A673 (cell line): ENCODE data around the gene RPL37. TPM values are rescaled to one million over a fixed set of nuclear protein-coding genes. Genes with fewer than 3 reads are reported as not detected.
A peak's percentile ranks its signal among the peaks of the same experiment; 100 is the strongest.

Experiments
- BruUV-seq: library from RNA; stranded (reverse); fragments of 400-500 nt; replicated peaks from 2 replicates; lab custom pipeline; 2021; lab: Mats Ljungman, UMichigan
- CTCF ChIA-PET: fragments of 300-600 bp; sonication (Branson Sonifier 250); formaldehyde crosslinking; loops from one replicate; lab custom pipeline; 2022; ENCODE audit warnings: antibody characterized with exemption; lab: Charles Lee
- POLR2A ChIA-PET: fragments of 300-600 bp; sonication (Branson Sonifier 250); formaldehyde crosslinking; loops from one replicate; lab custom pipeline; 2022; ENCODE audit warnings: antibody characterized with exemption; ENCODE audit not compliant: low non-redundant PET; lab: Charles Lee
- DNase-seq: peaks from one replicate; pipeline ENCODE4 v3.0.0-alpha.2; 2015; ENCODE audit warnings: low spot score
- H3K27ac ChIP-seq: fragments of 200-600 bp; sonication (generic); 2 replicates; pipeline ENCODE4 v1.5.1; 2016; ENCODE audit warnings: mixed run types, low read depth, mild to moderate bottlenecking, mixed read lengths, antibody characterized with exemption, low read length; ENCODE audit not compliant: poor library complexity, severe bottlenecking
- H3K27me3 ChIP-seq: fragments of 200-600 bp; sonication (generic); replicated peaks from 2 replicates; pipeline ENCODE4 v1.6.1; 2017; ENCODE audit warnings: mixed run types, low read depth, mild to moderate bottlenecking, mixed read lengths, antibody characterized with exemption, low read length; ENCODE audit not compliant: insufficient read depth, poor library complexity
- H3K36me3 ChIP-seq: fragments of 200-600 bp; sonication (generic); 2 replicates; pipeline ENCODE4 v1.6.1; 2016; ENCODE audit warnings: mixed run types, mild to moderate bottlenecking, mixed read lengths, antibody characterized with exemption, low read length; ENCODE audit not compliant: insufficient read depth, poor library complexity, severe bottlenecking
- H3K4me1 ChIP-seq: fragments of 200-600 bp; sonication (generic); 2 replicates; pipeline ENCODE4 v1.6.1; 2017; ENCODE audit warnings: mixed run types, mild to moderate bottlenecking, mixed read lengths, antibody characterized with exemption, low read length; ENCODE audit not compliant: insufficient read depth, poor library complexity, severe bottlenecking
- H3K4me3 ChIP-seq: fragments of 200-600 bp; sonication (generic); 2 replicates; pipeline ENCODE4 v1.5.1; 2016; ENCODE audit warnings: low read depth, mixed run types, mild to moderate bottlenecking, mixed read lengths, low read length; ENCODE audit not compliant: poor library complexity, severe bottlenecking
- H3K9me3 ChIP-seq: fragments of 200-600 bp; sonication (generic); 2 replicates; pipeline ENCODE4 v1.6.1; 2016; ENCODE audit warnings: mixed run types, low read depth, mild to moderate bottlenecking, mixed read lengths, antibody characterized with exemption, low read length; ENCODE audit not compliant: poor library complexity, severe bottlenecking
- CTCF ChIP-seq: fragments of 300-800, 200-600 bp; sonication (generic); conservative IDR thresholded peaks from 2 replicates; pipeline ENCODE4 v1.5.1; 2017; ENCODE audit warnings: low read depth, mild to moderate bottlenecking, antibody characterized with exemption, low read length, moderate library complexity, mixed read lengths
- EZH2 ChIP-seq: fragments of 200-600 bp; sonication (generic); IDR thresholded peaks from 2 replicates; pipeline ENCODE4 v1.6.1; 2017; ENCODE audit warnings: borderline replicate concordance, low read depth, mild to moderate bottlenecking, mixed read lengths, antibody characterized with exemption, low read length; ENCODE audit not compliant: poor library complexity, severe bottlenecking
- intact Hi-C: fragments of 100-400 bp; cut with micrococcal nuclease; formaldehyde crosslinking; loops from one replicate; pipeline ENCODE4 v1.10.0; 2022; ENCODE audit not compliant: unreplicated experiment
- total RNA-seq: library from RNA; stranded (reverse); gene quantifications from 2 replicates; pipeline ENCODE4 v1.2.3, GENCODE V29; 2021

The RPL37 gene
- total RNA-seq, 1 experiment from 2014 or later: 1,502 TPM

GRCh38 chr5:40834391-40834848, 602 bp downstream of the RPL37 start:
- no peaks in the 10 kb centered on the region for H3K9me3 ChIP-seq
- no peak for DNase-seq
- H3K4me3 ChIP-seq: peak overlapping the region; percentile 63
- ChIA-PET POLR2A (interaction anchor here (0.6 kb wide), 1 partner anchor 550 kb away, joined by 4 read pairs; no protein-coding TSS in a partner anchor), CTCF (no interaction called here)
- intact Hi-C loops: no loop called here
- peaks cover 24% of the 10 kb centered on the region for H3K4me1 ChIP-seq
- H3K27me3 ChIP-seq: no peaks in the 10 kb centered on the region
- no peak for TF ChIP-seq EZH2
- TF ChIP-seq CTCF: no peak
- peaks cover 52% of the 10 kb centered on the region for H3K36me3 ChIP-seq
- H3K27ac ChIP-seq: peak overlapping the region; percentile 86
- BruUV-seq: TSS peak; percentile 59

- BruUV-seq: no TSS peak
- TF ChIP-seq EZH2 (no peak), CTCF (no peak)
- peaks cover 24% of the 10 kb centered on the region for H3K4me1 ChIP-seq
- H3K36me3 ChIP-seq: peaks cover 58% of the 10 kb centered on the region
- intact Hi-C loops: no loop called here
- H3K27me3 ChIP-seq: no peaks in the 10 kb centered on the region
- DNase-seq: no peak
- ChIA-PET CTCF (no interaction called here), POLR2A (no interaction called here)
- H3K9me3 ChIP-seq: no peaks in the 10 kb centered on the region
- H3K4me3 ChIP-seq: peak overlapping the region; percentile 63
- peak overlapping the region; percentile 86 for H3K27ac ChIP-seq
These were observed 1.3 kb downstream of the RPL37 start for GRCh38 chr5:40833712-40834229.

GRCh38 chr5:40832345-40832744, 2.7 kb downstream of the RPL37 start:
- no peak for DNase-seq
- H3K4me1 ChIP-seq: peaks cover 24% of the 10 kb centered on the region
- POLR2A ChIA-PET: no interaction called here
- peaks cover 72% of the 10 kb centered on the region for H3K36me3 ChIP-seq
- CTCF ChIA-PET: no interaction called here
- no peak overlapping the region for H3K27ac ChIP-seq
- H3K4me3 ChIP-seq: peak overlapping the region; percentile 63
- H3K27me3 ChIP-seq: no peaks in the 10 kb centered on the region
- no peaks in the 10 kb centered on the region for H3K9me3 ChIP-seq
- intact Hi-C loops: no loop called here
- TF ChIP-seq CTCF: no peak
- no peak for TF ChIP-seq EZH2
- no TSS peak for BruUV-seq
